Lower lobe of right lung (tissue), 2 donors: ENCODE data around the gene PDK2. TPM values are rescaled to one million over a fixed set of nuclear protein-coding genes. Genes with fewer than 3 reads are reported as not detected.

Source experiments
- ATAC-seq, 2 donors: fragments of 200-7000 bp; cut with Tn5 transposase; one replicate each; pipeline ENCODE4 v1.9.1; 2020 to 2022; ENCODE audit warnings: mild to moderate bottlenecking in 2 of 2, moderate library complexity in 2 of 2
- DNase-seq: peaks from one replicate; pipeline ENCODE4 v3.0.0-alpha.2; 2020
- H3K27ac ChIP-seq: fragments of 200-600 bp; one replicate; pipeline ENCODE4 v1.8.0; 2022
- H3K27me3 ChIP-seq: fragments of 200-600 bp; one replicate; pipeline ENCODE4 v1.8.0; 2022; ENCODE audit warnings: low read depth
- H3K36me3 ChIP-seq: fragments of 200-600 bp; one replicate; pipeline ENCODE4 v1.8.0; 2022; ENCODE audit warnings: mild to moderate bottlenecking
- H3K4me1 ChIP-seq: fragments of 200-600 bp; one replicate; pipeline ENCODE4 v1.8.0; 2022
- H3K4me3 ChIP-seq: fragments of 200-600 bp; one replicate; pipeline ENCODE4 v1.8.0; 2022; ENCODE audit warnings: mild to moderate bottlenecking
- H3K9me3 ChIP-seq: fragments of 200-600 bp; one replicate; pipeline ENCODE4 v1.8.0; 2022
- intact Hi-C: fragments of 100-400 bp; cut with DNase I; formaldehyde crosslinking; loops from one replicate; pipeline ENCODE4 v1.11.0; 2022
- total RNA-seq: library from RNA; stranded (reverse); fragmentation: NEBNext Ultra II Directional; extraction: Animal tissue kit (Norgen Biotek cat#: 25700); gene quantifications from one replicate; pipeline ENCODE4 v1.2.1, GENCODE V29; 2021
- TF ChIP-seq, protein P1 (sequence below): fragments of 200-600 bp; IDR thresholded peaks from one replicate; pipeline ENCODE4 v1.8.0; 2022; ENCODE audit warnings: antibody characterized with exemption, mild to moderate bottlenecking
- donor health status: DM: no; HTN: yes; CAD: no; lungs with severe emphysema.

Gene PDK2
- total RNA-seq, 1 donor from 2014 or later, result 35.7 TPM

DNA sequence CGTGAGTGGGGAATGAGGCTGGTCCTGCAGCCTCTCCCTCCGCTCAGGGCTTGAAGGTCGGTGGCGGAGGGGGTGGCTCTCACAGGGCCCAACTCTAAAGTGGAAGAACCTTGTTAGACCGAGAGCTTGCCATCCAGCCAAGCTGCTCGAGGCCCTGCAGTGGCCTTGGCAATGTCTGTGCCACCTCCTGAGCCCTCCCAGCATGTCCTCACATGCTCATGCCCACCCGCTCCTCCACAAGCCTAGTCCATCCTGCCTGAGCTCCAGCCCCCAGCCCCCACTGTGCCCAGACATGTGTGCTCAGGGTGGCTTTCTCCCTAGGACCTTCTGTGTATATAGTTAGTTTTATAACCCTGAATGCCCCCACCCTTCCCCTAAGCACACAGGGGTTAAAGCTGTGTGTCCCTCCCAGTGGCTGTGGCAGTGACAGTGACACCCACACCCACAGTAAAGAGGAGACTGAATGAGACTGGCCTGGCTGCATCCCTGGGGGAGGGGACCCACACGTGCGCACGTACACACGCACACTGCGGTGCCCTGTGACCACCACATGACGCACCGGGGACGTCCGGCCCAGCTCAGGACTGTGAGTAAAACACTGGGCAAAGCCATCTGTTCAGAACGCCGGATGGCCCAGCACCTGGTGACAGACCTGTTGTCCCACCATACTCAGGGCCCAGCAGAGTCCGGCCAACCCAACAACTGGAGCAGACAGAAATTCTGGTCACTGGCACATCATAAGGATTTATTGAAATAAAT, 15.6 kb downstream of the PDK2 start:
- DNase-seq (no peak), ATAC-seq (no peak)
- H3K4me1 ChIP-seq, result peaks cover 18% of the 10 kb centered on the region
- intact Hi-C loops, result no loop called here
- H3K36me3 ChIP-seq, result peaks cover 43% of the 10 kb centered on the region
- no peak overlapping the region for H3K4me3 ChIP-seq
- TF ChIP-seq, protein P1, sequence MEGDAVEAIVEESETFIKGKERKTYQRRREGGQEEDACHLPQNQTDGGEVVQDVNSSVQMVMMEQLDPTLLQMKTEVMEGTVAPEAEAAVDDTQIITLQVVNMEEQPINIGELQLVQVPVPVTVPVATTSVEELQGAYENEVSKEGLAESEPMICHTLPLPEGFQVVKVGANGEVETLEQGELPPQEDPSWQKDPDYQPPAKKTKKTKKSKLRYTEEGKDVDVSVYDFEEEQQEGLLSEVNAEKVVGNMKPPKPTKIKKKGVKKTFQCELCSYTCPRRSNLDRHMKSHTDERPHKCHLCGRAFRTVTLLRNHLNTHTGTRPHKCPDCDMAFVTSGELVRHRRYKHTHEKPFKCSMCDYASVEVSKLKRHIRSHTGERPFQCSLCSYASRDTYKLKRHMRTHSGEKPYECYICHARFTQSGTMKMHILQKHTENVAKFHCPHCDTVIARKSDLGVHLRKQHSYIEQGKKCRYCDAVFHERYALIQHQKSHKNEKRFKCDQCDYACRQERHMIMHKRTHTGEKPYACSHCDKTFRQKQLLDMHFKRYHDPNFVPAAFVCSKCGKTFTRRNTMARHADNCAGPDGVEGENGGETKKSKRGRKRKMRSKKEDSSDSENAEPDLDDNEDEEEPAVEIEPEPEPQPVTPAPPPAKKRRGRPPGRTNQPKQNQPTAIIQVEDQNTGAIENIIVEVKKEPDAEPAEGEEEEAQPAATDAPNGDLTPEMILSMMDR, result no peak
- peak overlapping the region; percentile 63 for H3K27ac ChIP-seq
- H3K27me3 ChIP-seq, result peaks cover 7% of the 10 kb centered on the region
- no peaks in the 10 kb centered on the region for H3K9me3 ChIP-seq

DNA sequence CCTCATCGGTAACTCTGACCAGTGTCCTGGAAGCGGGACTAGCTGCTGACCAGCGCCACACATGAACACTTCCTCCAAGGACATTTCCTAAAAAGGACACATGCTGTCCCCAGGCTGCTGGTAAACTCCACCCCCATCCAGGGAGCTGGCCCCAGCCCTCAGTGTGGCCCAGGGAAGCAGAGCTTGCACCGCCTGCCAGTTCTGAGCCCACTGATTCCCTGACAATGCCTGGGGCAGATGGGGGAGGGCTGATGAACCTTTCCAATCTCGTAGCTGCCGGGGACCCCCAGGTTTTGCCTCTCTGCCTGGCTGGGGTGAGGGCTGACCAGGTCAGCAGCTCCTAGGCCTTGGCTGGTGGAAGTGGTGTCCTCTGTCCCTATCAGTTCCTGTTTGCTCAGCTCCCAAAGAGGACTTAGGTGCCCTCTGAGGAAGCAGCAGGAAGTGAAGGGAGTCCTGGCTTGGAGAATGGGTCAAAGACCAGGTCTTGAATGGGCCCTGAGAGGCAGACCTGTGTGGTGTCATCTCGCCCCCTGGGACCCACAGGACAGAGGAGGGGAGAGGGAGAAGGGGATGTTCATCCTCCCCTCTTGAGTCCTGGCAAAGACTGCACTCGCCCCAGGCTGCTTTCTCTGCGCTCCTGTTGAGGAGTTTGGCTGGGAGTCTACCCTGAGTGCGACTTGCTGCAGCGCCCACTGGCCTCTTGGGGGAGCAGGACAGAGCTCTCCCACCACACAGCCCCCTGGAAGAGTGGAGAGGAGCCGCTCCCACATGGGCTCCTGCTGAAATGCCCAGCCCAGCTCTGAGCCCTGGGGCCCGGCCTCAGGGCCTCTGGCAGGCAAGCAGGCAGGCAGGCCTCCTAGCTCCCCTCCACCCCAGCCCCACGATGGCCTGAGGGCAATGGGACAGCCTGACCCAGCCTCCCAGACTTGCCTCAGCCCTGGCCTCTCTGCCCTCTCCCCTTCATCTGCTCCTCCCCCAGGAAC, 16.8 kb downstream of the PDK2 start:
- DNase-seq, result no peak
- Histone ChIP-seq H3K27ac (peak overlapping the region; percentile 63), H3K36me3 (peaks cover 31% of the 10 kb centered on the region), H3K4me3 (no peak overlapping the region), H3K27me3 (peaks cover 16% of the 10 kb centered on the region), H3K9me3 (no peaks in the 10 kb centered on the region), H3K4me1 (peaks cover 19% of the 10 kb centered on the region)
- TF ChIP-seq, protein P1, result no peak
- intact Hi-C loops, result no loop called here
- peak; percentile 17 to 18 for ATAC-seq

DNA sequence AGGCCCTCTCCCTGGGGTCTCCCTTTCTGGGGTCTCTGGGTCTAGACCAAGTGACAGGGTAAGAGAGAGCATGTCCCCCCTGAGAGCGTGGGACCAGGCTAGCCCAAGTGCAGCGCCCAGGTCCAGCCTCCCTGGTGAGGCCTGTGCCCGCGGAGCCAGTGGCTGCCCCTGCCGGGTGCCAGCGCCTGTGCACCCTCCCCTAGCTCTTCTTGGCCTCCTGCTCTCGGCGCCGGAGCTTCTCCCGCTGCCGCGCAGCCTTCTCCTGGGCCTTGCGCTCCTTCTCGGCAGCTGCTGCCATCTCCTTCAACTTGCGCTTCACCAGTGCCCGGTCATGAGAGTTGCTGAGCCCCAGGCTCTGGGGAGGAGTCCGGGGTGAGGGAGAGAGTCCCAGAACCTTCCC, 17.5 kb downstream of the PDK2 start:
- intact Hi-C loops, result no loop called here

DNA sequence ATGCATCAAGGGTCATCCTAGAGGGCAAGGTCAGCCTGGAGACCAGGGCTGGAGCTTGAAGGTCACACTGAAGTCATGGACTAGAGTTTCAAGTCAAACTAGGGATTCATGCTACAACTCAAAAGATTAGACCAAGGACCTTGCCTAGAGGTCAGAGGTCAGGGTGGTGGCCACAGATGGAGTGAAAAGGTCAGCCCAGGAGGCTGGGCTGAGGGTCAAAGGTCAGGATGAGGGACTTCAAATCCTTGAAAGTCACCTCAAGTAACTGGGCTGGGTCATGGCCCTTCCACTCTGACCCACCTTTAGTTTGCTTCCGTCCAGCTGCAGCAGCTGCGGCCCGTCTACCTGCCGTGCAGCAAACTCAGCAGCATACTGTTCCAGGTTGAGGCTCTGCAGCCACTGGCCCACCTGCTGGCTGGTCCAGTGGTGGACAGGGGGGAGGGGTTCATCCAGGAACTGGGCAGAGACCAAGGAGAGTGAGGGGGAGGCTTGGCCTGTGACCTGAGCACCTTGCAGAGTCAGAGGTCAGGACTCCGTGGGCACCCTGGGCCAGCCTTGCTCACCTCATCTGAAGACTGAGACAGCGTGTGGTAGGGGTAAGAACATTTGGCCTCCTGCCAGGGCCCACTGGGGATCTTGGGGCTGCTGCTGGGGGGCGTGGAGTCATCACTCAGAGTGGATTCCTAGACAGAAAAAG, 18.6 kb downstream of the PDK2 start:
- intact Hi-C loops, result no loop called here
- H3K4me1 ChIP-seq, result peaks cover 26% of the 10 kb centered on the region

More for the DNA sequence above, 17.5 kb downstream of the PDK2 start:
- H3K9me3 ChIP-seq, result no peaks in the 10 kb centered on the region
- ATAC-seq, result no peak
- peaks cover 24% of the 10 kb centered on the region for H3K36me3 ChIP-seq
- TF ChIP-seq, protein P1, result no peak
- no peak overlapping the region for H3K4me3 ChIP-seq
- peaks cover 26% of the 10 kb centered on the region for H3K4me1 ChIP-seq
- DNase-seq, result no peak
- peak overlapping the region; percentile 63 for H3K27ac ChIP-seq
- peaks cover 23% of the 10 kb centered on the region for H3K27me3 ChIP-seq

More for the DNA sequence above, 18.6 kb downstream of the PDK2 start:
- TF ChIP-seq, protein P1, result no peak
- peaks cover 32% of the 10 kb centered on the region for H3K27me3 ChIP-seq
- no peaks in the 10 kb centered on the region for H3K9me3 ChIP-seq
- DNase-seq, result no peak
- ATAC-seq, result no peak
- H3K27ac ChIP-seq, result no peak overlapping the region
- peaks cover 15% of the 10 kb centered on the region for H3K36me3 ChIP-seq
- H3K4me3 ChIP-seq, result no peak overlapping the region
